ENCODE results near the gene PIP4K2C. TPM values are rescaled to one million over a fixed set of nuclear protein-coding genes. Genes with fewer than 3 reads are reported as not detected.

Gene PIP4K2C
- total and polyA plus RNA-seq, 10 of the 15 experiments (the other 5 are each of a cell fraction or from before 2014, with no cell fraction given): 4.8 to 25.1 (median 14.9) TPM

DNA sequence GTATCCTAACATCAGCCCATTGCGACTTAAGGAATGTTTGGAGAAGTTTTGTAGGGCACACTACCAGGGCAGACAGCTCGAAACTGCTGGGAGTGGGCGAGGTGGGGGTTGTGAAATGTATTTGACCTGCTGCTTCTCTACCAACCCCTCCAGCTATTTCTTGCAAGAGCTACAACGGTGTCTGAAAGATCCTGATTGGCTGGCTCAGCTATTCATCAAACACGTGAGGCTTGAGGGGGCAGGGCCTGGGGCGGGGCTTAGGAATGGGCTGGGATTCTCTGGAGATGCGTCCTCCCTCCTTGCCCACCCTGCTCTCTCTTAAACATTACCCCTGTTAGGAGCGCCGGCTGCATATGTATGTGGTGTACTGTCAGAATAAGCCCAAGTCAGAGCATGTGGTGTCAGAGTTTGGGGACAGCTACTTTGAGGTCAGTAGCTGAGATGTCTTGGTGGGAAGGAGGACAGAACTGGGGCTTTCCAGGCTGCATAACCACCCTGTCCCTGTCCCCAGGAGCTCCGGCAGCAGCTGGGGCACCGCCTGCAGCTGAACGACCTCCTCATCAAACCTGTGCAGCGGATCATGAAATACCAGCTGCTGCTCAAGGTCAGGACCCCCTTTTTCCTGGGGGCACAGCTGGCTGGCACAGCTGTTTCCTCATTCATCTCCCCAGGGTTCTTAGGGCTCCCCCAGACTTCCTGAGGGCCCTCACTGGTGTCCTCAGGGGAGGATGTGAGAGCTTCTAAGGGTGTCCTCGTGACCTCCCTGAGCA is 23.4 kb downstream of the PIP4K2C start (continued):
- TF ChIP-seq, protein P1, sequence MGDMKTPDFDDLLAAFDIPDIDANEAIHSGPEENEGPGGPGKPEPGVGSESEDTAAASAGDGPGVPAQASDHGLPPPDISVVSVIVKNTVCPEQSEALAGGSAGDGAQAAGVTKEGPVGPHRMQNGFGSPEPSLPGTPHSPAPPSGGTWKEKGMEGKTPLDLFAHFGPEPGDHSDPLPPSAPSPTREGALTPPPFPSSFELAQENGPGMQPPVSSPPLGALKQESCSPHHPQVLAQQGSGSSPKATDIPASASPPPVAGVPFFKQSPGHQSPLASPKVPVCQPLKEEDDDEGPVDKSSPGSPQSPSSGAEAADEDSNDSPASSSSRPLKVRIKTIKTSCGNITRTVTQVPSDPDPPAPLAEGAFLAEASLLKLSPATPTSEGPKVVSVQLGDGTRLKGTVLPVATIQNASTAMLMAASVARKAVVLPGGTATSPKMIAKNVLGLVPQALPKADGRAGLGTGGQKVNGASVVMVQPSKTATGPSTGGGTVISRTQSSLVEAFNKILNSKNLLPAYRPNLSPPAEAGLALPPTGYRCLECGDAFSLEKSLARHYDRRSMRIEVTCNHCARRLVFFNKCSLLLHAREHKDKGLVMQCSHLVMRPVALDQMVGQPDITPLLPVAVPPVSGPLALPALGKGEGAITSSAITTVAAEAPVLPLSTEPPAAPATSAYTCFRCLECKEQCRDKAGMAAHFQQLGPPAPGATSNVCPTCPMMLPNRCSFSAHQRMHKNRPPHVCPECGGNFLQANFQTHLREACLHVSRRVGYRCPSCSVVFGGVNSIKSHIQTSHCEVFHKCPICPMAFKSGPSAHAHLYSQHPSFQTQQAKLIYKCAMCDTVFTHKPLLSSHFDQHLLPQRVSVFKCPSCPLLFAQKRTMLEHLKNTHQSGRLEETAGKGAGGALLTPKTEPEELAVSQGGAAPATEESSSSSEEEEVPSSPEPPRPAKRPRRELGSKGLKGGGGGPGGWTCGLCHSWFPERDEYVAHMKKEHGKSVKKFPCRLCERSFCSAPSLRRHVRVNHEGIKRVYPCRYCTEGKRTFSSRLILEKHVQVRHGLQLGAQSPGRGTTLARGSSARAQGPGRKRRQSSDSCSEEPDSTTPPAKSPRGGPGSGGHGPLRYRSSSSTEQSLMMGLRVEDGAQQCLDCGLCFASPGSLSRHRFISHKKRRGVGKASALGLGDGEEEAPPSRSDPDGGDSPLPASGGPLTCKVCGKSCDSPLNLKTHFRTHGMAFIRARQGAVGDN (IDR thresholded peaks at IDR 0.05): peak; percentile 50; the same call in 1 of the 2 replicates
- no peak for TF ChIP-seq CHD4 (IDR thresholded peaks at IDR 0.05)
- no peak for TF ChIP-seq LARP7 (IDR thresholded peaks at IDR 0.05)
- TF ChIP-seq BCL11A (IDR thresholded peaks at IDR 0.05; ENCODE audit: low read depth, low read length): no peak
- TF ChIP-seq, protein P2, sequence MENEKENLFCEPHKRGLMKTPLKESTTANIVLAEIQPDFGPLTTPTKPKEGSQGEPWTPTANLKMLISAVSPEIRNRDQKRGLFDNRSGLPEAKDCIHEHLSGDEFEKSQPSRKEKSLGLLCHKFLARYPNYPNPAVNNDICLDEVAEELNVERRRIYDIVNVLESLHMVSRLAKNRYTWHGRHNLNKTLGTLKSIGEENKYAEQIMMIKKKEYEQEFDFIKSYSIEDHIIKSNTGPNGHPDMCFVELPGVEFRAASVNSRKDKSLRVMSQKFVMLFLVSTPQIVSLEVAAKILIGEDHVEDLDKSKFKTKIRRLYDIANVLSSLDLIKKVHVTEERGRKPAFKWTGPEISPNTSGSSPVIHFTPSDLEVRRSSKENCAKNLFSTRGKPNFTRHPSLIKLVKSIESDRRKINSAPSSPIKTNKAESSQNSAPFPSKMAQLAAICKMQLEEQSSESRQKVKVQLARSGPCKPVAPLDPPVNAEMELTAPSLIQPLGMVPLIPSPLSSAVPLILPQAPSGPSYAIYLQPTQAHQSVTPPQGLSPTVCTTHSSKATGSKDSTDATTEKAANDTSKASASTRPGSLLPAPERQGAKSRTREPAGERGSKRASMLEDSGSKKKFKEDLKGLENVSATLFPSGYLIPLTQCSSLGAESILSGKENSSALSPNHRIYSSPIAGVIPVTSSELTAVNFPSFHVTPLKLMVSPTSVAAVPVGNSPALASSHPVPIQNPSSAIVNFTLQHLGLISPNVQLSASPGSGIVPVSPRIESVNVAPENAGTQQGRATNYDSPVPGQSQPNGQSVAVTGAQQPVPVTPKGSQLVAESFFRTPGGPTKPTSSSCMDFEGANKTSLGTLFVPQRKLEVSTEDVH (IDR thresholded peaks at IDR 0.05; ENCODE audit: low read depth, partially characterized antibody): no peak
- TF ChIP-seq CREM (IDR thresholded peaks at IDR 0.05; ENCODE audit: low read depth): no peak
- TF ChIP-seq STAT3 (IDR thresholded peaks at IDR 0.05; ENCODE audit: low read depth, low read length): no peak
- TF ChIP-seq STAT1 (conservative IDR thresholded peaks at IDR 0.05): no peak
- TF ChIP-seq RAD21 (IDR thresholded peaks at IDR 0.05; ENCODE audit: insufficient read depth, low read depth, low read length): no peak
- no peak for TF ChIP-seq GABPA (IDR thresholded peaks at IDR 0.05; ENCODE audit: low read depth)
- TF ChIP-seq YY1 (IDR thresholded peaks at IDR 0.05; ENCODE audit: low read depth, low read length): no peak
- TF ChIP-seq TAF1 (IDR thresholded peaks at IDR 0.05; ENCODE audit: borderline replicate concordance, low read depth, low read length): no peak
- TF ChIP-seq, protein P3, sequence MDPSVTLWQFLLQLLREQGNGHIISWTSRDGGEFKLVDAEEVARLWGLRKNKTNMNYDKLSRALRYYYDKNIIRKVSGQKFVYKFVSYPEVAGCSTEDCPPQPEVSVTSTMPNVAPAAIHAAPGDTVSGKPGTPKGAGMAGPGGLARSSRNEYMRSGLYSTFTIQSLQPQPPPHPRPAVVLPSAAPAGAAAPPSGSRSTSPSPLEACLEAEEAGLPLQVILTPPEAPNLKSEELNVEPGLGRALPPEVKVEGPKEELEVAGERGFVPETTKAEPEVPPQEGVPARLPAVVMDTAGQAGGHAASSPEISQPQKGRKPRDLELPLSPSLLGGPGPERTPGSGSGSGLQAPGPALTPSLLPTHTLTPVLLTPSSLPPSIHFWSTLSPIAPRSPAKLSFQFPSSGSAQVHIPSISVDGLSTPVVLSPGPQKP (IDR thresholded peaks at IDR 0.05; ENCODE audit: low read depth, low read length): no peak
- TF ChIP-seq, protein P4, sequence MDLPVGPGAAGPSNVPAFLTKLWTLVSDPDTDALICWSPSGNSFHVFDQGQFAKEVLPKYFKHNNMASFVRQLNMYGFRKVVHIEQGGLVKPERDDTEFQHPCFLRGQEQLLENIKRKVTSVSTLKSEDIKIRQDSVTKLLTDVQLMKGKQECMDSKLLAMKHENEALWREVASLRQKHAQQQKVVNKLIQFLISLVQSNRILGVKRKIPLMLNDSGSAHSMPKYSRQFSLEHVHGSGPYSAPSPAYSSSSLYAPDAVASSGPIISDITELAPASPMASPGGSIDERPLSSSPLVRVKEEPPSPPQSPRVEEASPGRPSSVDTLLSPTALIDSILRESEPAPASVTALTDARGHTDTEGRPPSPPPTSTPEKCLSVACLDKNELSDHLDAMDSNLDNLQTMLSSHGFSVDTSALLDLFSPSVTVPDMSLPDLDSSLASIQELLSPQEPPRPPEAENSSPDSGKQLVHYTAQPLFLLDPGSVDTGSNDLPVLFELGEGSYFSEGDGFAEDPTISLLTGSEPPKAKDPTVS (IDR thresholded peaks at IDR 0.05; ENCODE audit: low read depth, low read length): no peak
- no peak for TF ChIP-seq ZNF622 (IDR thresholded peaks at IDR 0.05)
- no peak for TF ChIP-seq MTA3 (IDR thresholded peaks at IDR 0.05; ENCODE audit: borderline replicate concordance, low read length)
- no peak for TF ChIP-seq NFYA (IDR thresholded peaks at IDR 0.05; ENCODE audit: borderline replicate concordance, low read depth, low read length)
- no peak for TF ChIP-seq SUPT20H (IDR thresholded peaks at IDR 0.05; ENCODE audit: borderline replicate concordance, control insufficient read depth, low read depth, low read length)
- TF ChIP-seq SPI1 (IDR thresholded peaks at IDR 0.05; ENCODE audit: borderline replicate concordance, insufficient read depth, low read depth, low read length): no peak
- TF ChIP-seq MTA2 (IDR thresholded peaks at IDR 0.05; ENCODE audit: low read depth): no peak
